GM18873 (cell line): Measurements from ENCODE around the gene ZW10.
"Not testable (repeated sequence)": the region's sequence is repeated elsewhere in the genome, so short reads cannot be mapped to it uniquely, and the experiment has no call there.

Source experiments
- ATAC-seq: cut with Tn5 transposase; IDR thresholded peaks from one replicate; pipeline ENCODE4 v1.9.1; 2021; ENCODE audit warnings: mild to moderate bottlenecking, moderate library complexity, moderate number of reproducible peaks; ENCODE audit not compliant: unreplicated experiment, low FRiP score

ZW10 gene

GRCh38 chr11:113773416-113774173, at the start of gene ZW10:
TSS of gene ZW10 (minus strand) at chr11:113773692. CDS start at chr11:113773666, 26 bp downstream.
- peak; percentile 94 for ATAC-seq

GRCh38 chr11:113818426-113818825, 44.9 kb upstream of the ZW10 start:
- no peak for ATAC-seq

- no peak for ATAC-seq
Observed at GRCh38 chr11:113817626-113818025, 44.1 kb upstream of the ZW10 start.

GRCh38 chr11:113817162-113817561, 43.7 kb upstream of the ZW10 start:
- no peak for ATAC-seq

- no peak for ATAC-seq
Observed at GRCh38 chr11:113814181-113814580, 40.7 kb upstream of the ZW10 start.

- no peak for ATAC-seq
Observed at GRCh38 chr11:113808931-113809330, 35.4 kb upstream of the ZW10 start.

- no peak for ATAC-seq
Observed at GRCh38 chr11:113806406-113806805, 32.9 kb upstream of the ZW10 start.

- ATAC-seq = no peak
Observed at GRCh38 chr11:113805640-113806039, 32.1 kb upstream of the ZW10 start.

GRCh38 chr11:113802621-113803020, 29.1 kb upstream of the ZW10 start:
- ATAC-seq = no peak

- no peak for ATAC-seq
Observed at GRCh38 chr11:113796663-113797259, 23.3 kb upstream of the ZW10 start.

GRCh38 chr11:113789675-113790320, 16.3 kb upstream of the ZW10 start:
- ATAC-seq = no peak

- ATAC-seq = not testable (repeated sequence)
Observed at GRCh38 chr11:113789016-113789415, 15.5 kb upstream of the ZW10 start.

- no peak for ATAC-seq
Observed at GRCh38 chr11:113782134-113782533, 8.6 kb upstream of the ZW10 start.

- ATAC-seq = no peak
Observed at GRCh38 chr11:113781682-113782081, 8.2 kb upstream of the ZW10 start.

- no peak for ATAC-seq
Observed at GRCh38 chr11:113779496-113779895, 6.0 kb upstream of the ZW10 start, which contains the start of gene CLDN25. TSS of gene CLDN25 (plus strand) at chr11:113779796. CDS start at chr11:113779796, 0 bp downstream.

- ATAC-seq = no peak
Observed at GRCh38 chr11:113778111-113778910, 4.8 kb upstream of the ZW10 start.

GRCh38 chr11:113774174-113774503, 647 bp upstream of the ZW10 start:
- no peak for ATAC-seq

GRCh38 chr11:113773092-113773415, 438 bp downstream of the ZW10 start:
- ATAC-seq = no peak

- no peak for ATAC-seq
Observed at GRCh38 chr11:113771964-113772363, 1.5 kb downstream of the ZW10 start.

GRCh38 chr11:113764527-113765219, 8.8 kb downstream of the ZW10 start:
- no peak for ATAC-seq
